Keratinocyte (primary cell): ENCODE data around the gene SLCO3A1.

Source experiments
- EZH2 ChIP-seq: IDR thresholded peaks from one replicate; pipeline ENCODE4 v1.6.1; 2012; ENCODE audit warnings: inconsistent platforms, mild to moderate bottlenecking, low read length, moderate library complexity
- TF ChIP-seq, protein P1 (sequence below), 3 experiments: IDR thresholded peaks in 1 of 3; conservative IDR thresholded peaks in 1 of 3; optimal IDR thresholded peaks in 1 of 3; 2 replicates in 2 of 3; 3 replicates in 1 of 3; pipeline versions ENCODE3 to v1.5.1; 2011; ENCODE audit warnings: low read length in 3 of 3, mild to moderate bottlenecking in 3 of 3, moderate library complexity in 2 of 3, control low read depth in 1 of 3, inconsistent platforms in 1 of 3; ENCODE audit not compliant: insufficient read depth in 2 of 3; ENCODE audit errors: extremely low read depth in 1 of 3

DNA sequence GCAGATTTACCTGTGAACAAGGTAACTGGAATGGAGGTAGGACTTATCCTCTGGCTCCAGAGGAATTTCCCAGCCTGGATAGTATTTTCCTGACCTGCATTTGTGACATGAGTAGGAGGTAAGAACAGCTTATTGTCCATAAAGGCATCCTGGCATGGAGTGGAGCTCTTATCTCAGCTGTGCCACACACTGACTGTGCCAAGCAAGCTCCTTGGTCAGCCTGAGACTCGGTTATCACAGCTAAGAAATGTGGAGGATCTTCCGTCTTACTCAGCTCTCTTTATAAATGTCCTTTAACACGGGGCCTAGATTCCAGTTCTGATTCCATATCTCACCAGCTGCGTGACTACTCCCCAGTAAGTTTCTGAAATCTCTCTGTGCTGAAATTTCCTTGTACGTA, 38.9 kb downstream of the SLCO3A1 start:
- TF ChIP-seq, protein P1, sequence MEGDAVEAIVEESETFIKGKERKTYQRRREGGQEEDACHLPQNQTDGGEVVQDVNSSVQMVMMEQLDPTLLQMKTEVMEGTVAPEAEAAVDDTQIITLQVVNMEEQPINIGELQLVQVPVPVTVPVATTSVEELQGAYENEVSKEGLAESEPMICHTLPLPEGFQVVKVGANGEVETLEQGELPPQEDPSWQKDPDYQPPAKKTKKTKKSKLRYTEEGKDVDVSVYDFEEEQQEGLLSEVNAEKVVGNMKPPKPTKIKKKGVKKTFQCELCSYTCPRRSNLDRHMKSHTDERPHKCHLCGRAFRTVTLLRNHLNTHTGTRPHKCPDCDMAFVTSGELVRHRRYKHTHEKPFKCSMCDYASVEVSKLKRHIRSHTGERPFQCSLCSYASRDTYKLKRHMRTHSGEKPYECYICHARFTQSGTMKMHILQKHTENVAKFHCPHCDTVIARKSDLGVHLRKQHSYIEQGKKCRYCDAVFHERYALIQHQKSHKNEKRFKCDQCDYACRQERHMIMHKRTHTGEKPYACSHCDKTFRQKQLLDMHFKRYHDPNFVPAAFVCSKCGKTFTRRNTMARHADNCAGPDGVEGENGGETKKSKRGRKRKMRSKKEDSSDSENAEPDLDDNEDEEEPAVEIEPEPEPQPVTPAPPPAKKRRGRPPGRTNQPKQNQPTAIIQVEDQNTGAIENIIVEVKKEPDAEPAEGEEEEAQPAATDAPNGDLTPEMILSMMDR (optimal IDR thresholded peaks at IDR 0.05 in 1 of 3, IDR thresholded peaks at IDR 0.05 in 1 of 3, conservative IDR thresholded peaks at IDR 0.05 in 1 of 3; ENCODE audit: extremely low read depth in 1 of 3, insufficient read depth in 2 of 3, low read length in 3 of 3), result no peak
- TF ChIP-seq EZH2, result no peak
